Activated CD8-positive, alpha-beta memory T cell treated with anti-CD3 and anti-CD28 coated beads, Interleukin-2, amount 50 U/mL, for 24 hours (primary cell): ENCODE results near the gene CLPTM1L.
"Not testable (repeated sequence)": the region's sequence is repeated elsewhere in the genome, so short reads cannot be mapped to it uniquely, and the experiment has no call there.

Experiments
- DNase-seq: peaks from one replicate; pipeline ENCODE4 v3.0.0-alpha.2; 2020; ENCODE audit errors: extremely low read depth

Gene CLPTM1L

DNA sequence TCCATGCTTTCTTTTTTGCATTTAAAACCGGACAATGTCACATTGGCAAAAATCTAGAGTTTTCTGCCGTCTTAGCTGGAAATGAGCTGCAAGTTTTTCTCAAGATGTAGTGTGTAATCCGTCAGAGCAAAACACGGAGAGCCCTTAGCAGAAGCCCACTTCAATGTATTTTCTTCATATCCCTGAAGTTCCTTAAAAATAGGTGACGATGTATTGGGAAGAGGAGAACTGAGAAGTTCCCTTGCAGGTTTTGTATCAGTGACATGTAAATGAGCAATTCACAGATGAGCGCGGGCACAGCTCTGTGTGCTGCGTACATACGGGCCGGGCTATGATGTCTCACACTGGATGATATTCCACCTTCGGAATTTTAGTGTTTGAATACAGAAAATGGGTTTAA lies 14.8 kb upstream of the CLPTM1L start:
- no peak for DNase-seq

DNA sequence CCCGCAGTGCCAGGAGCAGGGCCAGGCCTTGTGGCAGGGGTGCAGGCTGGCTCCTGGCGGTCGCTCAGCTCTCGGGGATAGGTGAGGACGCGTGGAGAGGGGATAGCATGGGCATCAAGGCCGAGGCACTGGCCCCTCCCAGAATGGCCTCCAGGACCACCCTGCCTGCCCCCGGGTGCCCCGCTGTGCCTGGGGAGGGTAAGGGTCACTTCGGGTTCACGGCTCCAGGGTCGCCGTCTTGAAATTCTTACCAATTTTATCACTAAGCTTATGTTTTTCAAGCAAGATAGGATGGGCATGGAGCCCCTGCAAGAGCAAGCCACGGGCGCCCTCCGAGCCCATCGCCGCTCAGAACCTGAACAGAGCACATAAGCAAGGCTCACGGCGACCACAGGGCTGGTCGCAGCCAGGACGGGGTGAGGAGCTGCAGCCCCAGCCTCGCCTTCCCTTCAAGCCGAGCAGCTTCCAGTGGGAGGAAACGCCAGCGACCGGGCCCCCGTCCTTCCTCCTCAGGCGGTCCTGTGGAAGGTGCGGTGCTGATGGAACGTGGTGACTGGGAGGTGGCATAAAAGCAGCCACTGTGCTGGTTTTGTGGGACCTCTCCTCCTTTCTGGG lies 14.2 kb upstream of the CLPTM1L start:
- no peak for DNase-seq

DNA sequence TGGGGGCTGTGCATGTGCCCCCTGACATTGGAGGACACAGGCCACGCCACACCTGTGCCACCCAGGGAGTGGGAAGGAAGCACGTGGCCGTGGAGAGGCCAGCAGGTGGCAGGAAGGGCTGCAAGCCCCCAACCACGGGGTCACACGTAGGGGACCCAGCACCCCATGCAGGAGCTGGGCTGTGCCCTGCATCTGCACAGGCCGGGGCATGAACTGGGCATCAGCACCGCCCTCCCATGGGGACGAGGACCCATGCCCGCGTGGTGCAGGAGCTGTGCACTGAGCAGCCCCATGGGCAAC lies 13.8 kb upstream of the CLPTM1L start:
- DNase-seq = no peak

DNA sequence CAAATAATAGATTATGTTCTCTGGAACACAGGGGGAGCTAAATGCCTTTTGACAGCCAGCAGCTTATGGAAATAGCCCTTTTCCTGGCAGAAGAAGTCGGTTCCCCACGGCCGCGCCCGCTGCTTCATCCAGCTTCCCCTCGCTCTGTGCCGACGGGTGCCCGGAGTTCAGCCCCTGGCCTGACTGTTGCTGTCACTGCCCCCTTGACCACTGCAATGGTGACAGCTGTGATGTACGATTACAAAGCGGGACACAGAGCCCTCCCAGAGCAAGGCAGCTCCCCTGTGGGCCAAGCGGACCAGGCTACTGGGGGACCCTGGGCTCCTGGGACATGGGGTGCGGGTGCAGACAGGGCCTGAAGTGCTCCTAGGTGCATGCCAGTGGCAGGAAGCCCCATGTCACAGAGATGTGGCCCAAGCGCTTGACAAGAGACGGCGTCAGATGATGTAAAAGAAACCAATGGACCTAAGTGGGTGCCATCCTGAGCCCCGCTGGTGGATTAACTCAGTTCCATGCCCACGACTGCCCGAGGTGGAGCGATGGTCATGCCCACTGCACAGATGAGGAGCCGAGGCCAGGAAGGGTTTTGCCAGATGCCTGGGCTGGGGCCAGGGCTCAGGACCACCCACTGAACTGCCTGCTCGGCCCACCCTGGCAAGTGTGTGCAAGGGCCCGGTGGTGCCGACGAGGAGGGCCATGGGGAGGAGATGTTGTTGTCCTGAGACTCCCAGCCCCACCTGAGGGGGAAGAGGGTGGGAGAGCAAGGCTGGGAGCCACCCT lies 13.2 kb upstream of the CLPTM1L start:
- DNase-seq = no peak

DNA sequence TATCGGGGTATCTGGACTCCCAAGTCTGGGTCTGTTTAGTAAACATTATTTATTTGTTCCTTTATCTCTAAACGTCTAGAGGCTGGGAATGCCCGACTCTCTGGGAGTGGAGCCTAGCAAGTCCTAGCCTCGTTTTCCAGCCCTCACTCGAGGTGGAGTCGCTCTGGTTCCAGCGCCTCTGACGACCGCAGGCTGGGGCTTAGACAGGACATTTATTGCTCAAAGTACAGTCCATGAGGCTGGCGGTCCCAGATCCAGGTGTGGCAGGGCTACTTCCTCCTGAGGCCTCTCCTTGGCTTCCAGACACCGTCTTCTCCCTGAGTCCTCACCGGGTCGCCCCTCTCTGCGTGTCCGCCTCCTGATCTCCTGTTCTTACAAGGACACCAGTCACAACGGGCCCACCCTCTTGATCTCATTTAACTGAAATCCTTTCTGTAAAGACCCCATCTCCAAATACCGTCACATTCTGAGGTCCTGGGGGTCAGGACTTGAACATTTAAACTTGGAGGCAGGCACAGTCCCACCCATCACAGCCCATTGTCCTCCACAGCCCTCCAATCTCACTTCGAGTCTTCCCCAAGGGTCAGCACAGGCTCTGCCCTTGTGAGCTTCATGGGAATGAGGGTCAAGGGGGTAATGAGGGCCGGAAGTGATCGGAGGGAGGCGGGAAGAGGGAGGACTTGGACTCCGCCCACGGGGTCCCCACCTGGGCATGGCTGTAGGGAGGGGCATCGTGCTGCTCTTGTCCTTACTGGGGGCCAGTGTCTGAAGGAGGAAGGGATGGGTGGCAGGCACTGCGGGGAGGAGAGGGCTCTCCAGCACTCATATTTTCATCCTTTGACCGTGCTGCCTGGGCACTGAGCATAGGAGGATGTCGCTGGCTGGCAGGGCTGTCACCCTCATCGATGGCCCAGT lies 12.2 kb upstream of the CLPTM1L start:
- no peak for DNase-seq

DNA sequence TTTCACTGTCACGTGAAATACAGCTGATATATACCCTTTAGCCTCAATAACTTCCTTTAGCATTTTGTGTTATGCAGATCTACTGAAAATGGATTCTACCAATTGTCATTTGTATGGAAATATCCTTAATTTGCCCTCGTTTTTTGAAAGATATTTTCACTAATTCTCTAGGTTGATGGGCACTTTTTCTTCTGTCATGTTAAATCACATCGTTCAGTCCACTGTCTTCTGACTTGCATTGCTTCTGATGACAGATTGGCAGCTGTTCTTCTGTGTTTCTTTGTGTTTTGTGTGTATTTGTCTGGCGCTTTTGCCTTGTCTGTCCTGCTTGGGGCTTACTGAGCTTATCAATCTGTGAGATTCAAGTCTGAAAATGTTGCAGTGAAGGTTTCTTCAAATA lies 9.7 kb upstream of the CLPTM1L start:
- DNase-seq = no peak

DNA sequence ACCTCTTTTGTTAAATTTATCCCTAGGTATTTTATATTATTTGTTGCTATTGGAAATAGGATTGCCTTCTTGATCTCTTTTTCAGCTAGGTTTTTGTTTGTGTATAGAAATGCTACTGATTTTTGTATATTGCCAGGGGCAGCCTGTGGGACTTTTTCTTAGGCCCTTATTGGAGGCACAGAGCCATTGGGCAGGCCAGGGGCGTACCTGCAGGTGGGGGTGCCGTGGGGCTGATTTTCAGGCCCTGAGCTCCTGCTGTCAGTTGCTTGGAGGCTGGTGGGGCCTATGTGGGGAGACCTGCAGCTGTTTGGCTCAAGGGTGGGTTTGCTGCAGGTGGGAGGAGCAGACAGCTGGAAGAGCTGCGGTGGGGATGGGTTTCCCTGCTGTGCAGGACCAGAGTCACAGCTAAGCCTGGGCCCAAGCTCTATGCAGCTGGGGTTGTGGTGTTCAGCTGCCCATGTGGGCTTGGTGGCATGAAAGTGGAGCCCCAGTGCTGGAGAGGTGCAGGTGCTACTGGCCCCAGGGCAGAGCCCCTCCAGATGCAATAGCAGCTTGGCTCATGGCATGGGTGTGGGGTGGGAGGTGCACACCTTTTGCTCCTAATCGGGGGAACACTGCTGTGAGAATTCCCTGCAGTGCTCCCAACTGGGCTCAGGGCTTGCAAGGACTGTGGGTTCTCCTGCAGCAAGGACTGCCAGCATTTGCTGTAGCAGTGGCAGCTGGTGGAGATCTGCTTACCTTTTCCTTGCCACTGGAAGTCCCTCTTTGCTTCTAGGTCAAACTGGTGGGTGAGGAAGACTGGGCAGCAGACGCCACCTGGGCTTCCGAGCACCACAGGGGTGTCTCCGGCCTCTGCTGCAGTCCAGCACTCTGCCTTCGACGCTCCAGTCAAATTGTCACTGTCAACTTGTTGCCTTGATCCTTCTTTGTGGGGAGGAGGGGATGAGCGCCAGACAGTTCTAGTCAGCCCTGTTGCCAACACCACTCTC lies 7.6 kb upstream of the CLPTM1L start:
- no peak for DNase-seq

DNA sequence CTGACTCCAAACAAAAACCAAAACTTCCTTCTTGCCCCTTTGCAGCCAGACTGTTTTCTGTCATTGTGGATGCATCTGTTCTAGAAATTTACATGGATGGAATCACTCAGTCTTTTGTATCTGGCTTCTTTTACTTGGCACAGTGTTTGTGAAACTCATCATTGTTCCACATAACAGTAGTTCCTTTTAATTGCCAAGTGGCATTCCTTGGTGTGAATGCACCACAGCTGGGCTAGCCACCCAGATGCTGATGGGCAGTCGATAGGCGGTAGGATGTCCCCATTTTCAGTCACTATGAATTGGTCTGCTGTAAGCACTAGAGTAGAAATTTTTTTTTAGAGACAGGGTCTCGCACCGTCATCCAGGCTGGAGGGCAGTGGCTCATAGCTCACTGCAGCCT lies 6.3 kb upstream of the CLPTM1L start:
- no peak for DNase-seq

DNA sequence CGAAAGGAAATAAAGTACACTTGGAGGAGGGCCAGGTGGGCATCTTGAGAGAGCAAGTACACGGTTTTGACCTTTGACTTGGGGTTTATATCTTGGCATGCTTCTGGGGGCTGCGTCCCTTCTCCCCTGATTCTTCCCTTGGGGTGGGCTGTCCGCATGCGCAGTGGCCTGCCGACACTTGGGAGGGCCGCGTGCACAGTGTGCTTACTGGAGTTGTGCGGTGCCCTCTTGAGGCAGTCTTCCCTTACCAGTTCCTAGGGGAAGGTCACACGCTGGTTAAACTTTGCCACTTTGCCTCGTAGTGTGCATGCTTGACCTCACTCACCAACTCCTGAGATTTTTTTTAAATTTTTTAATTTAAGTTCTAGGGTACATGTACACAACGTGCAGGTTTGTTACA lies 4.3 kb upstream of the CLPTM1L start:
- no peak for DNase-seq

DNA sequence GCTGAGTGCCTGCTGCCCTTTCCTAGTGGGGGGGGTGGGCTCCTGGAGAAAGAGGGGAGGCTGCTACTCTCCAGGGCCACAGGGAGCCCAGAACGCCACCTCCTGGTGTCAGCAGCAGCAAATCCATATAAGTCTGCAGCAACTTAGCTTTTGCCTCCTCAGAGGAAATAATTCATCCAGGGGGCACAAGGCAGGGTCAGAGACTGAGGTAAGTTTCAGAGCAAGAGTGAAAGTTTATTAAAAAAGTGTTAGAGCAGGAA lies 4.0 kb upstream of the CLPTM1L start:
- no peak for DNase-seq

DNA sequence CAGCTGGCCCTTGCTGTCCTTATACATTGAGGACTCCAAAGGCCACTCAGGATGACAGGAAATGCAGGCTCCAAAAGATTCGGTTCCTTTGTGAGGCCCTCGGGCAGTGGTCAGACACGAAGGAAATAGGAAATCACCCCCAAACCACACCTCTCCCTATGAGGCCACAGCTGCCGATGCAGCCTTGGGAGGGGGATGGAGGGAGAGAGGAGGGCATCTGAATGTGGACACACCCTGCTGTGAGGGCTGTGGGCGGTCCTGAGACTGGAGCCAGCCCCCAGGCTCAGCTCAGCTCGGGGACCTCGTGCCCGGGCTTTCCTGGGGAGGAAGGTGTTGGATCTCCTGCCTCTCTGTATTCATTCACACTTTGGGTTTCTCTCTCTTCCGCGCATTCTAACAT lies 2.7 kb upstream of the CLPTM1L start:
- DNase-seq = no peak

DNA sequence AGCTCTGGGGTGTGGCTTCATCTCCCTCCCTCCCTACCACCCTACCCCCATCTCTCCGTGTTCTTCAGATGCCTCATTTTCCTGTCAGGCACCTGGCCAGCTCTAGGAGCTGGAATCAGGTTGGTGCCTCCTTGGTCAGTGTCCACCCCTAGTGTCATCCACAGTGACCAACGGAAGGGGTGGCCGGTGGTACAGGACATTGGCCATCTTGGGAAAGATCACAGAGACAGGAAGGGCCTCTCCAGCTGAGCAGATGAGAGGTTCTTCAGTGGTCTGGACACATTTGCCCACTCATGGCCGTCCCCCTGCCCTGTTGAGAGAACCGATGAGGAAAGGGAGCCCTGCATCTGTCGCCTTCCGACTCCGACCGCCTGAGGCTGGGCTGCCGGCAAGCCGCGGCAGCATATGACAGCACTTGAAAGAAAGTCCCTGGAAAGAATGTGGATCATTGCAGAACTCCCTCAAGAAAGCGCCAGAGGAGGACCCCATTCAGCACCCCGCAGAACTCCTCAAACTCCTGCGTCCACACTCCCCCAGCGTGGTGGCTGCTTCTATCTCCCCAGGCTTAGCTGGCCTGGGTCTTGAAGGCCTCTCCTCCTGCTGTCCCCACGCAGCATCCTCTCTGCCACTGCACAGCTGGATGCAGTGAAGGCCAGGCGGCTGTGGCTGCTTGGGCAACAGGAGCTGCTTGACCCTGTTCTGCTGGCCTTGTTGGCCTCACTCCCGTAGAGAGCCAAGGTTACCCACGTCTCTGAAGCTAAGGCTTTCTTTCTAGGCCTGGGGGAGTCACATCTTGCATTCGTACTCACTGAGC lies 1.9 kb upstream of the CLPTM1L start:
- DNase-seq = no peak

DNA sequence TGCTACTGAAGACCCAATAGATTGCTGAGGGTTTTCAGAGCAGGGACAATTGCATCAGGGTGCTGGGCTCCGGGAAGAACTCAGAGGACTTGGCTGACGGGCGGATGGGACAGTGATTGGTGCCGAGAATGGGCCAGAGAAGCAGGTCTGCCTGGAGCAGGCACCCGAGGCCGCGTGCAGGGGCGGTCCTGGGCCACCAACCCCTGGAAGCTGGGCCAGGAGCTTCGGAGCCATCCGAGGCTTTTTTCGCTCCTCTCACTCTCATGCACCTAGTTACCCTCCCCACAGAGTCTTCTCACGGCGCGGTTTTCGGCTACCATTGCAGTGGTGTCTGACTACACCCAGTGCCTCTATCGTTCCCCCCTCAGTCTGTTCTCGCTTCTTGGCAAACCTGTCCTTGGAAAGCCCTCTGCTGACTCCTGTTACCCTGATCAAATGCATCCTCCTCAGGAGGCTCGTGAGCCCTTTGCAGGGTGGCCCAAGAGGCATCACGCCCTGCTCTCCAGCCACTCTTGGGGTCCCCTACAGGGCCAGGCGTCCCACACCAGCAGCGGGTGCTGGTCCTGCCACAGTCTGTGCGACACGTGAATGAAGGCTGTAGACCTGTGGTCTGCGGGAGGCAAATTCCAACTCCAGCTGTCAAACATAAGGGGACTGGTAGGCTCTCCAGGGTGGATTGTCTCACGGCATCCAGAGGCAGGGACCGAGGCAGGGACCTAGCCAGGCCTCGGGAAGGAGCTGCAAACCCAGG lies 1.2 kb upstream of the CLPTM1L start:
- no peak for DNase-seq

DNA sequence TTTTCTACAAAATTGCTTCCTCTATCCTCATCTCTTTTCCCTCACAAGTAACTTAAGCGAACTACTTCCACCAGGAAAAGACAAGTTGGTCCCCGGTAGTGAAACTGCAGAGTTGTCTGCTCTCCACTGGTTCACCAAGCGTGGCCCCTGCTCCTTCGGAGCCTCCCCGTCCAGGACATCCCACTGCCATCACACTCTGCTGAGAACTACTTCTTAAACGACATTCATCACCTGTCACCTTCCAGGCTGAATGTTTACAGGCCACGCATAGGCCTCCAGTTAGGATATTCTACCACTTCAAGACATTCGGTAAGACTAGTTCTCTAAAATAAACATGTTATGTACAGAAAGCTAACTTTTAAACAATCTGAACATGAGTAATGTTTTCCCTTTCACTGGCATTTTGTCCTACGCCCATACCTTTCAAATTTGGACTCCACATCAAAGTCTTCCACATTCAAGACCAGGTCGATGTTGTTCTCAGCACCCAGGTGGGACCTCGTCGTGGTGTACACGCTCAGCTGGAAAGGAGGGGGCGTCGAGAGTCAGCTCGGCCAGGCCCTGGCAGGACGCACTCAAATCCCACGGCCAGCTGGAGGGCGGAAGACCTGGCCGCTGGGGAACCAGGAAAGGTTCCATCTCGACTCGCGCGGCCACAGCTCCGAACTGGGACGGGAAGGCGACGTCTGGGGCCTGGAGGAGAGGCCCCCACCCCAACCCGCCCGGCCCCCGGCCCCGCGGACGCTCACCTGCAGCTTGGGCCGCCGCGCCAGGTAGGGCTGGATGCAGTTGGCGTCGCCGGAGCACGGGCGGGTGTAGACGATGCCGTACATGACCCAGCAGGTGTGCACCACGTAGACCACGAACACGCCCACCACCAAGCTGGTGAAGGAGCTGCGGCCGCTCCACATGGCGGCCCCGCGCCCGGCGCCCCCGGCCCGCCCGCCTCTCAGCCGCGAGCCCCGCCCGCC lies 683 bp downstream of the CLPTM1L start:
- DNase-seq = no peak

DNA sequence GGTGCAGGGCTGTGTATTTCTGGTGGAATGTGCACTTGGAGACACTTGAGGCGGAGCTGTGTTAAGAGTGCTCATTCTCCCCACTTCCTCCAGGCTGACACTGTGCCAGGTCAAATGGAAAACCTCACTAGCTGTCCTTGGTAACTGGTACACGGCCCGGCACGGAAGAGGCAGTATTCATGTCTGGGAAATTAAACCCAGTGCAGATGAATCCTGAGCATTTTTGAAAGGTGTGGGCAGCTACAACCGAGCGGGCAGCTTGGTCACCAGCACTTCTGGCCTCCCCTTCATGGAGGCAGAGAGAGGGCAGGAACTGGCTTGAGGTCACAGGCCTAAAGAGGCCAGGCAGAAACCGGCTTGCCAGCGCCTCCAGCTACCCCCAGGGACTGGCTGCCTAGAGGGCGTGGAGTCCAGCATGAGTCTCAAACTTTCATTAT lies 1.6 kb downstream of the CLPTM1L start:
- DNase-seq = no peak

DNA sequence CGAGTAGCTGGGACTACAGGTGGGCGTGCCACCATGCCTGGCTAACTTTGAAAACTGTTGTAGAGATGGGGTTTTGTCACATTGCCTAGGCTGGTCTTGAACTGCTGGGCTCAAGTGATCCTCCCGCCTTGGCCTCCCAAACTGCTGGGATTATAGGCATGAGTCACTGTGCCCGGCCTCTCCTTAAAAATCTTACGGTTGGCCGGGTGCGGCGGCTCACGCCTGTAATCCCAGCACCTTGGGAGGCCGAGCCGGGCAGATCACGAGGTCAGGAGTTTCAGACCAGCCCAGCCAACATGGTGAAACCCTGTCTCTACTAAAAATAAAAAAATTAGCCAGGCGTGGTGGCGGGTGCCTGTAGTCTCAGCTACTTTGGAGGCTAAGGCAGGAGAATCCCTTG lies 2.2 kb downstream of the CLPTM1L start:
- not testable (repeated sequence) for DNase-seq

DNA sequence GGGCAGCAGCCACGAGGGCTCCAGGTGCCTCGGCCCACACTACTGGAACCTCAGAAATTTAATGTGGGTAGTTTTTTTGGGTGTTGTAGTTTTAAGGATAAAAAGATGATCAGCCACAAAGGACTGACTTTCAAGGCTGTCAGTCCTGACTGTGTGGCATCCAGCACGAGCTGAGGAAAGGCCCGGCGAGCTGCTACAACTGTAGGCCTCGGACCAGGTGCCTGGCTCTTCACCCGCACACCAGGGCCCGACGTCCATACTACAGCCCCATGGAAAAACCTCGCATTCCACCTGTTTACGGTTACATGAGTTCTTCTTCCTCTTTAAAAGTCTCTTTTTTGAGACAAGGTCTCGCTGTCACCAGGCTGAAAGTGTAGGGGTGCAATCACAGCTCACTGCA lies 2.6 kb downstream of the CLPTM1L start:
- DNase-seq = no peak

DNA sequence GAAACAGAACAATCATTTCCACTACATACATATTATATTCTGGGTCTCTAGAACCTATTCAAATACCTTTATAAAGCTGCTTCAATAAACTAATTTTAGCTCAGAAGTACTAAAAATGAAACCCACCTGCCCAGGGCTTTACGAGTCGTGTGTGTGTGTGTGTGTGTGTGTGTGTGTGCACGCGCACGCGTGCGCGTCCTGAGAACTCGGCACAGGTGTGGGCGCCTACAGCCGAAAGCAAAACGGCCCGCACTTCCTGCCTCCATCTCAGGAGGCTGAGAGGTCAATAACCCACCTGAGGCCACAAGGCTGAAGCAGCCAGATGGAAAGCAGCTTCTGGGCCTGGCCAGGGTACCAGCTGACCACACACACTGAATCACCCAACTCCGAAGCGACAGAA lies 3.0 kb downstream of the CLPTM1L start:
- no peak for DNase-seq

DNA sequence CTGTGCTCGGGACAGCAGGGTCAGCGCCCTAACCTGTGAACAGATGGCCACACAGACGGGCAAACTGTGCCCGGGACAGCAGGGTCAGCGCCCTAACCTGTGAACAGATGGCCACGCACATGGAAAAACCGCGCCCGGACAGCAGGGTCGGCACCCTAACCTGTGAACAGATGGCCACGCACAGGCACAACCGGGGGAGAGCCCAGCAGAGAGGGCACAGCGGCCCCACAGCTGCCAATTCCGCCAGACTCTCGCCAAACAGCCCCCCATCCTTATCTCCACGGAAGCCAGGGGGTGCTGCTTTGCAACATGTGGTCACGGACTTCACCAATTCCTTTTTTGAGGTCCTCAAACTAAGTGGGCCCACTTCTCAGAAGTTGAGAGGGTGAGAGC lies 5.1 kb downstream of the CLPTM1L start:
- not testable (repeated sequence) for DNase-seq
